Measurements from ENCODE around the gene GABRG3.

GABRG3 gene

GRCh38 chr15:27587810-27588209, 616.8 kb downstream of the GABRG3 start:
- intact Hi-C loops (cut with DNase I): no loop called here
- DNase-seq: no peak

GRCh38 chr15:27589260-27589659, 618.3 kb downstream of the GABRG3 start:
- intact Hi-C loops (cut with DNase I): no loop called here
- DNase-seq: no peak

- DNase-seq: no peak
- intact Hi-C loops (cut with DNase I): no loop called here
Measured at GRCh38 chr15:27589782-27590181, 618.8 kb downstream of the GABRG3 start.

Data from posterior cingulate gyrus (tissue), 11 donors.